ENCODE measurements around the gene CTCF.
A peak's percentile ranks its signal among the peaks of the same experiment; 100 is the strongest.

CTCF gene

DNA sequence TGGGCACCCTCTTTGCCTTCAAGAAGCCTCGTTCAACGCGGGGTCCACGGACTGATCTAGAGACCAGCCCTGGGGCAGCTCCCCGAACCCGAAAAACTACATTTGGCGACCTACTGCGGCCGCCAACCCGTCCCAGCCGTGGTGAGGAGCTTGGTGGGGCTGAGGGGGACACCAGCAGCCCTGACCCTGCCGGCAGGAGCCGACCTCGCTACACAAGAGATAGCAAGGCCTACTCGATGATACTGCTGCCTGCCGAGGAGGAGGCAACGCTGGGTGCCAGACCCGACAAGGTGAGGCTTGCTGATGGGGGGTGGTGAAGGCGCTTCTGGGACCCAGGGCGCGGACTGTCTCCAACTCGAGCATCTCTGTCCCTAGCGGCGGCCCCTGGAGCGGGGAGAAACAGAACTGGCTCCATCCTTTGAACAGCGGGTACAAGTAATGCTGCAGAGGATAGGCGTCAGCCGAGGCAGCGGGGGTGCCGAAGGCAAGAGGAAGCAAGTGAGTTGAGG, 92.1 kb downstream of the CTCF start:
- no peak for DNase-seq

DNA sequence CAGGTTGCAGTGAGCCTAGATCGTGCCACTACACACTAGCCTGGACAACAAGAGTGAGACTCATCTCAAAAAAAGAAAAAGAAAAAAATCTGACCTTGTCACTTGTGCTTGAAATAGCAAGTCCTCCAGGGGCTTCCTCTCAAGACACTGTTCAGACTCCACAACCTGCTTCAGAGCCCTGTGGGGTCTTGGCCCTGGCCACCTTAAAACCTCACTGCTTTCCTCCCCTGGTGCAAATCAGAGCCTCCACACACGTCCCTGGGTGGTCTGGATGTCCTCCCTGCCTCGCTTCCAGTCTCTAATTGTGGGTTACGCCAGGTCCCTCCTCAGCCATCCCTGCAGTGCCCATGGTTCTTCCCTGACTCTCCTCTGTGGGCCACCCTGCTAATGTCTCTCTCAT, 93.0 kb downstream of the CTCF start:
- no peak for DNase-seq

DNA sequence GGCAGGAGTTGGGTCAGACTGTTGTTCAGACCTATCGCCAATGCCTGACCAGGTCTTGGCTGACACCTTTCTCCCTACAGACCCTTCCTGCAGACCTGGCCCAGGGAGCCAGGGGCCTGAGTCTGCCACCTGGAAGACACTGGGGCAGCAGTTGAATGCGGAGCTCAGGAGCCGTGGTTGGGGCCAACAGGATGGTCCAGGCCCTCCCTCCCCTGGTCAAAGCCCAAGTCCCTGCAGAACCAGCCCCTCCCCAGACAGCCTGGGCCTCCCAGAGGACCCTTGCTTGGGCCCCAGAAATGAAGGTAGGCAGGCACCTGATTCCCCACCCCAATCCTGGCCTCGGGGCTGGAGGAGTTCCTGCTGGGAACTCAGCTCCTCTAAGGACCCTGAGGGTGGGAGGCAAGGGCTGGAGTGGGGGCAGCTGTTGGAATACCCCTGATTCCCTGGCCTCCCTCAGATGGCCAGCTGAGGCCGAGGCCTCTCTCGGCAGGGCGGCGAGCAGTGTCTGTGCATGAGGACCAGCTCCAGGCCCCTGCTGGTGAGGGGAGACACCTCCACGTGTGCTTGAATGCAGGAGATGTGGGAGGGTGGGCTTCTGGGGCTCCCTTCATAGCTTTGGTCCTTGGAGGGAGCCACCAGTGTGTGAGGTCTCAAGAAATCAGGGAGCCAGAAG, 94.2 kb downstream of the CTCF start:
- no peak for DNase-seq

DNA sequence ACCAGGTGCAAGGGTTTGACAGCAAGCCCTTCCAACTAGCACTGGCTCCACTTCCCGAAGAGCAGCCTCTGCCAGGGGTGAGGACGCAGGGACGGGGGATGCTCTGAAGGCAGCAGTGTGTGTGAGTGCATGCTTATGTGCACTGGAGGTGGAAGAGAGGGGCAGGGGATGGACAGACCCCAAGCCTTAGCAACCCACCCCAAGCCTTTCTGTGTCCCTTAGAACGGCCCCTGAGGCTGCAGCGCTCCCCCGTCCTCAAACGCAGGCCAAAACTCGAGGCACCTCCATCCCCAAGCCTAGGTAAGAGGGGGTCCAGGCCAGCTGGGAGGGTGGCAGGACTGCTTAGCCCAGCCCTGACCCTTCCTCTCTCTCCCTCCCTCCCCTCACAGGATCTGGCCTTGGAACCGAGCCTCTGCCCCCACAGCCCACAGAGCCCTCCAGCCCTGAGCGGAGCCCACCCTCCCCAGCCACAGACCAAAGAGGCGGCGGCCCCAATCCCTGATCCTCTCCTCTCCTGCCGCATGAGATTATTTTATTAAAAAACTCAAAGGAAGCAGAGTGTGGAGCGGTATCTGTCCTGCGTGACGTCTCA, 94.8 kb downstream of the CTCF start:
- DNase-seq, result no peak

DNA sequence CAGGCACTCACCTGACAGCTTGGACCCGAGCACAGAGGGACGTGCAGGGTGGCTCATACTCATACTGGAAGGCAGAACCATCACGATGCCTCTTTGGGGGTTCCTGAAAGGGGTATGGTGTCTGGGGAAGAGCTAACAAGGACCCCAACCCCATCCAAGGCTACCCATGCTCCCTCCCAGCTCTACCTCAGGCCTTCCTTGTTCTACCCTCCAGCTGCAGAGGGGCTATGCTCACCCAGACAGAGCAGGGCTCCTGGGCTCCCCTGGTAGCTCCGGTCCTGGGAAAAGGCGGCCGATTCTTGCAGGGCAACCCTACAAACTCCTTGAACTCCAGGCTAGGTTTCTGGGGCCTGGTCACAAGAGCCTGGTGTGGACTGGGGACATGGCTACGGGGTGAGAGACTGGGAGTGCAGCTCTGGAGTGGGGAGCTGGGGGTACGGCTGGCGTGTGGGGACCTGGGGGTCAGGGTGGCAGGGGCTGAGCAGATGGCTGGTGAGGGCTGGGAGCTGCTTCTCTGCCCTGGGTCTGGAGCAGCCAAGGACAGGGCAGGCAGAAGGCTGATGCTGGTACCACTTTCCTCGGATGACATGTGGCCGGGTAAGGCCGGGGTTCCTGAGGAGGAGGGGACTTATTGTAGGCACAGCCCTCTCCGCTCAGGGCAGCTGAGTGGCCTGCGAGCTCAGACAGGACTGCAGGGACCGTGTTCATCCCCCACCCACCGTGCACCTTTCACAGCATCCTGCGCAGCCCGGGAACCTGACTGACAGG, 95.6 kb downstream of the CTCF start:
- DNase-seq, result no peak

DNA sequence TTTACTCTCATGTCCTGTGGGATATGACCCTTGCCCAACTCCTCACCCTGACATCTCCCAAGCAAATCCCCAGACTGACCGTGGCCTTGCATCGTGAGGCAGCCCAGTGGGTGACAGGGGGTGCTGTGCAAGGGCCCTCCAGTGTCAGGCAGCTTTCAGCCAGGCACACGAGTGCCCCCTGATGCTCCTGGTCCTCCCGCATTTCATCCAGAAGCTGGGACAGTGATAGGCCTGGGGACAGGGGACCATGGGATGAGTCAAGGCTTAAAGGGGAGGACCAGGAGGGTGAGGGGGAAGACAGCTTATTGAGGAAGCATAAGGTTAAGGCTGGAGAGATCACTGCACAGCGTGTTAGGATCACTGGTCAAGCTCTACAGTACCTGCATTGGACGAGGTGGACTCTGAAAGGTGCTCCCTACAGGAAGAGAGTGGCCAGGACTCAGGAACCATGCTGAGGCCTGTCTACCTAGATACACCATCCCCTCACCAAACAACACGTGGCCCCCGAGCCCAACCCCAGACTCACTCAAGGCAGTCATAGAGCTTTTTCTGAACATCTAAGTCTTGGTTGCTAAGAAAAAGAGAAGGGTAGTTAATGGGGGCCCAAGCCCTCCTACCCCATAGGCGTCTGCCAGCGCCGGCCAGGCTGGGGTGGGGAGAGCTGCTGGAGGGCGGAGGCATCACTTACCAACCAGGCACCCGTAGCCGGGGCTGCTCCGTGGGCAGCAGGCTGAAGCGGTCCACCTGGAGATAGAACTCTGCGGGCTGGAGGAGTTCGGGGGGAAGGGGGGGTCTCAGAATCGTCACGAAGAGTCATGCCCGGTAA, 96.7 kb downstream of the CTCF start:
- DNase-seq, result no peak

DNA sequence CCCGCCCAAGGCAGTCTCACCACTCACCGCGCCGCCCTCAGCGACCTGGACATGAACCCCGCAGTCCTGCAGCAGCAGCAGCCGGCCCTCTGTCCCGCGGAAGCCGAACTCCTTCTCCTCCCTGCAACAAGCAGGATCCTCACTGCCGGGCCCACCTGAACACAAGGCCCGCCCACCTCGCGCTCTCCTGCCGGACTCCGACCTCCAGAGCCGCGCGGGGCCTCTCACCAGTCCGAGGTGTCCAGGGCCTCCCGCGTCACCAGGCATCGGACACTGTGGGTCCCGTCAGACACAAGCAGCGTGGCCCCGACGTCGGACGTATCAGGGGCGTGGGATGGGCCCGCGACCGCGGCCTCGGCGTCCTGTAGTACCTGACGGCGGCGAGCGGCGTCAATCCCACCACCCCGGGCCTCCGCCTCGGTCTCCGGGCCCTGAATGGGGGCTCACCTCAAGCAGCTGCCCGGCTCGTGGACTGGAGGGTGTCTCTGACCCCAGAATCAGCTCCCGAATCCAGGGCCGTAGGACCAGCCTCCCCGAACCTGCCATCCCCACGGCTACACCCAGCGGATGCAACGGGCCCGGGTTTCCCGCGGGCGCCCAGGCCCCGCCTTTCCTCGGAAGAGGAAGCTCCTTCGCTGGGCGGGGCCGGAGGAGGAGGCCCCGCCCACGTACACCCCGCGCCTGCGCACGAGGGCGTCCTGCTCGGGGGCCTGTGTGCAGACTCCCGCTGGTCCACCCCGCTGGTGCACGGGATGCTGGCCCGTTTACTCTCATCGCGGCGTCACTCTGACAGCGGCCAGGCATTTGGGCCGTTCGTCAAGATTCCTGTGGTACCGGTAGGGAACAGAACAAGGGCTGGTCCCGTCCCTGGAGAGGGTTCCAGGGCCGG, 97.6 kb downstream of the CTCF start, which contains the start of gene ACD:
TSS of gene ACD (minus strand) at position 586 of the 889 bp plus-strand sequence. CDS start at position 546, 40 bp downstream.
- DNase-seq, result peak; percentile 90

DNA sequence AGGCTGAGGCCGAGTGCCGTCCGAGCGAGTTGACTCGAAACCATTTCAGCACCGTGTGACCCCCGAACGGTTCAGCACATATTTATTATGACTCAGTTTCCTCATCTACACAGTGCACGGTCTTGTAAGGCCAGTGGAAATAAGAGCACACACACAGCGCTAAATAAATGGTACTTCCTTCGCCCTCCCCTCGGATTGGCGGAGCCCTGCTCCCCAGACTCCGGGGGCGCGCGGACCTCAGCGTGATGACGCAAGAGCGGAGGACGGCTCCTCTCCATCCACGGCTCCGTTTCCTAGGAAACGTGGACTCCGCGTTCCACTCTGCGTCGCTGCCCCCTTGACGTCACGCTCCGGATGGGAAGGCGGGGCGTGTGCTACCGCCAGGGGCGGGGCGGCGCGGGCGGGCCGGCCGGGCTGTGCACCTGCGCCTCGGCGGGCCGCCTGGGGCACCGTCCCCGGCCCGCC, 98.3 kb downstream of the CTCF start, which contains the start of gene PARD6A:
TSS of gene PARD6A (plus strand) at position 397 of the 465 bp plus-strand sequence. CDS start 79 bp downstream, outside the sequence.
- peak; percentile 94 for DNase-seq

DNA sequence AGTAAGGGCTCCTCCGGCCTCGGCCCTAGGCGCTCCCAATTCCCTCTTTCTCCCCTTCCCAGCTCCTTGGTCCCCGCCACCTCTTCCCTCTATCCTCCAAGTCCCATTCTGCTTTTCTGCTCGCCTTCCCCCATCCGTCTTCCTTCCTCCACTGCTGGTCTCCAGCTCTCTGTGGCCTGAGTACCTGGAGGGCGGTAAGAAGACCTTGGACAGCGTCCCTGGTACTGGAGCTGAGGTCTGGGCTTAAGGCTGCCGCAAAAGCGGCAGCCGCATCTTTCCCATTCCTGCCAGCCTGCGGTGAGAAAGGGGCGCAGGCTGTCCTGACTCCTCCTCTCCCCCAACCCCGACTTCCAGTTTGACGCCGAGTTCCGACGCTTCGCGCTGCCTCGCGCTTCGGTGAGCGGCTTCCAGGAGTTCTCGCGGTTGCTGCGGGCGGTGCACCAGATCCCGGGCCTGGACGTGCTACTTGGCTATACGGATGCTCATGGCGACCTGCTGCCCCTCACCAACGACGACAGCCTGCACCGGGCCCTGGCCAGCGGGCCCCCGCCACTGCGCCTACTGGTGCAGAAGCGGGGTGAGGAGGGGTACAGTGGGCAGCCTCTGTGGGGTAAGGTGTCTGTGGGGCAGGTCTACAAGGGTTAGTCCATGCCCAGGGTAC, 98.9 kb downstream of the CTCF start:
- no peak for DNase-seq

DNA sequence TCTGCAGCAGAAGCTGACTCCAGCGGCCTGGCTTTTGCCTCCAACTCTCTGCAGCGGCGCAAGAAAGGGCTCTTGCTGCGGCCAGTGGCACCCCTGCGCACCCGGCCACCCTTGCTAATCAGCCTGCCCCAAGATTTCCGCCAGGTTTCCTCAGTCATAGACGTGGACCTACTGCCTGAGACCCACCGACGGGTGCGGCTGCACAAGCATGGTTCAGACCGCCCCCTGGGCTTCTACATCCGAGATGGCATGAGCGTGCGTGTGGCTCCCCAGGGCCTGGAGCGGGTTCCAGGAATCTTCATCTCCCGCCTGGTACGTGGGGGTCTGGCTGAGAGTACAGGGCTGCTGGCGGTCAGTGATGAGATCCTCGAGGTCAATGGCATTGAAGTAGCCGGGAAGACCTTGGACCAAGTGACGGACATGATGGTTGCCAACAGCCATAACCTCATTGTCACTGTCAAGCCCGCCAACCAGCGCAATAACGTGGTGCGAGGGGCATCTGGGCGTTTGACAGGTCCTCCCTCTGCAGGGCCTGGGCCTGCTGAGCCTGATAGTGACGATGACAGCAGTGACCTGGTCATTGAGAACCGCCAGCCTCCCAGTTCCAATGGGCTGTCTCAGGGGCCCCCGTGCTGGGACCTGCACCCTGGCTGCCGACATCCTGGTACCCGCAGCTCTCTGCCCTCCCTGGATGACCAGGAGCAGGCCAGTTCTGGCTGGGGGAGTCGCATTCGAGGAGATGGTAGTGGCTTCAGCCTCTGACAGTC, 99.7 kb downstream of the CTCF start:
- no peak for DNase-seq

DNA sequence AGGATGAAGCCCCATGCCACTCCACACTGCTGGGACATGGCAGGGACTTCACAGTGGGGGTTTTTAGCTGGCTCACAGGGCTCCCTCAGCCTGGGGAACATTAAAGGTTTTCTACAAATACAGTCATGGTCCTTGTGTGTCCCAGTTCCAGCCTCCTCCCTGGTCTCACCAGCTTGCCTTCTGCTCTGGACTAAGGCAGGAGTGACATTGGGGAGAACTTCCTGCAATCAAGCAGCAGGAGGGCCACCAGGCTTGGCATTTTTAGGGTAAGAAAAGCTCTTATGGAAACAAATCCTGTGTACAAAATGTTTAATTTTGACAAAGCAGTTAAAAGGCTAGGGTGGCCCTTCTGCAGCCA, 100.3 kb downstream of the CTCF start:
- no peak for DNase-seq

DNA sequence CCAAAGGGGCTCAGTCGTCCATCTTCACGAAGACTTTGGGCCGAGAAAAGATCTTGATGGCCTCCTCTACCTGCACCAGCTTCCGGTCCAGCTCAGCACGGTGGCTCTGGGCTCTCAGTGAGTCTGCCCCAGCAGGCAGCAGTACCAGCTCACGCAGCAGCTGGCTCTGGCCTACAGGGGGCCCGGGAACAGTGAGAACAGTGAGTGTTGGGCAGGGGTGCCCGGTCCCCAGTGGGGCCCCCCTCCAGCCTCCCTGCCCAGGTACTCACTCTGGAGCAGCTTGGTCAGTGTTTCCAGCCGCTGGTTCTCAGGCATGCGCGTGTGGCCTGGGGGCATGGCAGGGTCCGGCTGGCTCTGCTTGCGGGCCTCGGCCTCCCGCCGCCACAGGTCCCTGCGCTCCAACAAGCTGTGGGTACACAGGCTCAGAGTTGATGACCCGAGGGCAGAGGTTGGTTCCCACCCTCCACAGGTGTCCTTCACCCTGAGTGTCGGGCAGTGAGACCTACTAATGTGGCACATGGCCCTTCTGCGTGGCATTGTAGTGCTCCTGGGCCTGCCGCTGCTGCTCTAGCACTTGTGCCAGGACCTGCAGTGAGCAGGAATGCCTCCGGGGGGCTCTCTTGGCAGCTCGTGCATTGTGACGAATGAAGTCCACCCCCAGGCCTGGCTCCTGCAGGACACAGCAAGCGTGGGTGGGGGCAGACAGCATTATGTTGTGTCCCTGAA, 101.0 kb downstream of the CTCF start:
- DNase-seq, result peak; percentile 22

DNA sequence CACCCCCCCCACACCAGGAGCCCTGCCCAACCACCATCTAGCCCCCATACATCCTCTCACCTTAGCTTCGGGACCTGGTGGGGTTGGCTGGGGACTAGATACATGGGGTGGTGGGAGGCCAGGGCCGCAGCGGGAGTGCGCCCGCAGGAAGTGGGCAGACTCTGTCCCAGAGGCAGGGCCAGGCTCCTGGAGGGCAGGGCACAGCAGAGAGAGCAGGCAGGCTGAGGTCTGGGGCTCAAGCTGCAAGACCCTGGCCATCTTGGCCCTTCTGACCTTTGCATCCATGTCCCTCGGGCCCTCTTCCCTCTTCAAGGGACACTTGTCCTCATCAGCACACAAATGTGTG, 101.5 kb downstream of the CTCF start:
- DNase-seq, result no peak

DNA sequence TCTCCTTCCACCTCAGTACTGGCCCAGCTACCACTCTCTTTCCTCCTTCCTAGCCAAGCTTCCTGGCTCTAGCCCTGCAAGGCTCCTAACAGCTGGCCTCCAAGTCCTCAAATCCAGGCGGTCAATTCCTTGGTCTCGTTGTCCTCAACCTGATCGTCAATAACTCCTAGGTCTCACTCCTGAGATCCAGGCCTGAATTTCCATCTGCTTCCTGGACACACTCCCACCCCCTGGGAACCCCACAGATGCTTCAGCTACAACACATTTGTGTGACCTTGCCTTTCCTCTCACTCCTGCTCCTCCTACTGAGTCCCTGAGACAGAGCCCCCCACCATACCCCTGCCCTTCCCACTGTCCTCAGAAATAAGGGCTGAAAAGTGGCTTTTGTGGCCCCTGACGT, 101.9 kb downstream of the CTCF start:
- DNase-seq, result no peak

DNA sequence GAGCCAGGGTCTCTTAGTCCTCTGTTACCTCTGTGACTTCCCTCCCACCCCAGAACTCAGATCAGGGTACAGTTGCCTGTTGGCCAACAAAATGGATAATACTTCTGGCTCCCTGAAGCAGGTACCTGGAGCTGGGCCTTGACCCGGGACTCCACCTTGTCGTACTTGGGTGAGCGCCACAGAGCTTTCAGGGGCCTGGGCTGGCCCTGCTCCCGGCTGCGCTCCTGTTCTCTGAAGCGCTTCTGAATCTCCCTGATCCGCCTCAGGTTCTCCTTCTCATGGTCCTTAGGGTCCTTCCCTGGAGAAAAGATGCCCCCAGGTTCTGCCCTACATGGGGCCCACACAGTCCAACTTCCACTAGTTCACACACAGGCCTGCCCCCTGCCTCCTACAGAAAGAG, 102.5 kb downstream of the CTCF start:
- no peak for DNase-seq

DNA sequence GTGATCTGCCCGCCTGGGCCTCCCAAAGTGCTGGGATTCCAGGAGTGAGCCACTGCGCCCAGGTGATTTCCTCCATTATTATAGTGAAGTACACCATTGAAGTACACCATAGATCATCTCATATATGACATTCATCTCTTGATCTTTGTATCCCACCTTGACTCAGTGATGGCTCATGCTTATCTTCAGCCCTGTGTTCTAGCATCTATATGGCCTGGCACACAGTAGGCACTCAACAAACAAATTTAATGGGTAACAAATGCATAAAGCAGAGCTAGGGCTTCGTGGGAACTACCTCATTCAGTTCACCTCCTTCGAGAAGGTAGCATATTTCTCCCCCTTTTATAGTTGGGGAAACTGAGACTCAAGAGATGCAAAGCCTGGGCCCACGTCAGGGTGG, 103.3 kb downstream of the CTCF start:
- DNase-seq, result no peak

DNA sequence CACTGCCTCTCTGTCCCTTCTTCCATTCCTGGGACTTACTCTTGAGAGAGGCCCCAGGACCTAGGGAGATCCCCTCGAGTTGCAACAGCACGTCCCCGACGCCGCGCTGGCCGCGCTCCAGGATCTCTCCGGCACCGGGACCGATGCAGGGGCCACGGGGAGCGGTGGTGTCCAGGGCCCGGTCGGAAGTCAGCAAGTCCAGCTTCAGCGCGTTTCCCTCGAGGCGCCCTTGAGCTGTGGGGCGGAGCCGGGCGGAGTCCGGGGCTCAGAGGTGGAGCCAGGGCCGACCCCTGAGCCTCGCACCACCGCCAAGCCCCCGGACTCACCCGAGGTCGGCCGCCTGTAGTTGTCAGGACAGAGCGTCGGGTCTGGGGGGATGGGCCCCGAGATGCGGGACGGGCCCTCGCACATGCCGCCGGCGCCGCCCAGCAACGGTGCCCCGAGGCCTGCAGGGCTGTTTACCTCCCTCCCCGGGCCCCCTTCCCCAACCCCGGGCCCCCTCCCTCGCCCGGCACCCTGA, 103.8 kb downstream of the CTCF start:
- DNase-seq, result no peak

DNA sequence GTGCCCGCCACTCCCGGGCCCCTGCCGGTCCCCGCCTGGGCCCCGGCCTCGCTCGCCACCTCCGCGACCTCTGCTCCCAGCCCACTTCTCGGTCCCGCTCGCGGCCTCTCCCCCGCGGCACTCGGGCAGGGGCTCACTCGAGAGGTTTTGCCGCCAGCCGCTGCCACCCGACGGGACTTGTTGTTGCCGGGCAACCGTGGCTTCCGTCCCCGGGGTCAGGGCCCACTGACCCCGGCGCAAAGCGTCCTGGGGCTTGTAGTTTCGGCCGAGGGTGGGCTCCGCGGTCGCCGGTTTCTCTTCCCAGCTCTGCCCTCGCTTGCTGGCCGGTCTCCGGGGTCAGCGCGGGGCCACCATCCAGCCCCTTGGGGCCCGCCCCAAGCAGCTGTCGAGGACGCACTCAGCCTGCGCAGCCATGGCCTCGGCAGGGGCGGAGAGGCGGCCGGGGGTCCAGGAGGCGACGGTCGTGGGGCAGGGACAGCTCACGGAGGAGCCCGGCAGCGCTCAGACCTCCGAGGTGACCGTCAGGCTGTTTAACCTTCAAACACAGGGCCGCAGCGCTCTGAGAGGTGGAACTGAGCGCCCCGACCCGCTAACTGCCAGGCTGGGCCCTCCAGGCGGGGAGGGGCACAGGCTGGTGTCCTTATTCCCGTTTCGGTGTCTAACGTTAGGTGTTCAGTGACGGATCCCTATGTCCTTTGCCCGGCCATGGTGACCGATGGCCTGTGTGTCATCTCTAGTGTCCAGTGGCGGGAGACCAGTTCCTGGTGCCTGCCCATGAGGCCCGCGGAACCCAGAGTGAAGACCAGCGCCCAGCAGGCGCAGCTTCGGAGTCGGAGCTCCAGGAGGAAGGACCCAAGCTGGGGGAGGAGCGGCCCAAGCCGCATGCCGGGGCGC, 104.5 kb downstream of the CTCF start, which contains the start of the genes C16orf86 and ENKD1:
TSS of gene C16orf86 (plus strand) at position 256 of the 894 bp plus-strand sequence. CDS start at position 413, 157 bp downstream.
TSS of gene ENKD1 (minus strand) at position 192 of the 894 bp plus-strand sequence. CDS start 308 bp downstream, outside the sequence.
- peak; percentile 73 for DNase-seq

Measured in NCI-H345 (cell line).